HG02623 (cell line): ENCODE results near the gene LSM14A.
"Not testable (repeated sequence)": the region's sequence is repeated elsewhere in the genome, so short reads cannot be mapped to it uniquely, and the experiment has no call there.

Experiments
- ATAC-seq: cut with Tn5 transposase; IDR thresholded peaks from one replicate; pipeline ENCODE4 v1.9.1; 2021; ENCODE audit warnings: moderate library complexity; ENCODE audit not compliant: unreplicated experiment

LSM14A gene

DNA sequence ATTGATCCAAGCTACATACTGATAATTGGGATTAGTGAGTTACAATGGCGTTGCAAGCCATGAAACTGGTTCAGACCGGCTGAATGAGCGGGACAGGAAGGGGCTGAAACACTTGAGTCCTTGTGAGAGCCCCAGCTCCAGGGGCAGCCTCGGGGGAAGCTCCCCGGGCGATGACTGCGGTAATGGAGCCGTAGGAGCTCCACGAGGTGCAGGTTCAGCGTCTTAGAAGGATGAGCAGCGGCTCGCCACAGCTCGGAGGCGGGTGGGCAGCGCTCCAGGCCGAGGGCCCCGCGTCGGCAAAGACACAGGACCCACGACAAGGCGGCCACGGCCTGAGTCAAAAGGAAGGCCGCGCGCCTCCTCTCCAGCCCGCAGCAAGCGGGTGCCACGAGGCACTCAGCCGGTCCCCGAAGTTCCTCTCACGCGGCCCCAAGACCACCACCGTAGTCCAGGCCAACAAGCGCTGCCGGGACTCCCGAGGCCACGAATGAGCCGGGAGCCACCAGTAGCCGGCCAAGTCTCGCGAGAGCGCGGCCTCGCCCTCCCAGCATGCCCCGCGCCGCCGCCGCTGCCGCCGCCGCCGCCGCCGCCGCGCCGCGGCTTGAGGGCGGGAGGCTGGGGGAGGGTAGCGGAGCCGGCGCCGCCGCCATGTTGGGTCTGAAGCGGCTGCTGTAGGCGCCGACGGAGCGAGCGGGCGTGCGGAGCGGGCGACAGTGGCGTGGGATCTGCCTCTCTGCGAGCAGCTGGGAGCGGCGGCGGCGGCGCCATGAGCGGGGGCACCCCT is at the start of gene LSM14A:
Gene LSM14A (plus strand): TSS at position 628 of the 784 bp plus-strand sequence. CDS start 139 bp downstream, at position 767.
- ATAC-seq: peak; percentile 65

DNA sequence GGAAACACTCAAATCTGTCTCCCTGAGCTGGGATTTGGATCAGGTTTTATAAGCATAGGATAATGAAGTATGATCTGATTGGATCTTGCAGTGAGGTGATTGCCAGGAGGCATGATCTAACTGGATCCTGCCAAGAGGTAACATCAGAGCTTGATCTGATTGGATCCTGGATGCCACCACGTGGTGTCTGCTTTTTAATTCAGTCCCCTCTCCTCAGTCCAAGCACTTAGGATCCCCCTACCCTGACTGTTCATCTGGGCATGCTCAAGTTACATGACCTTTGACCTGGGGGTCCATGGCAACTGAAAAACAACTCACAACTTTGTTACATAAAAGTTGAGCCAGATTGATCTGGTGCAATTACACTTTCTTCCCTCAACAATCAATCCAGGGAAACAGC is 47.5 kb upstream of the LSM14A start:
- ATAC-seq: no peak

DNA sequence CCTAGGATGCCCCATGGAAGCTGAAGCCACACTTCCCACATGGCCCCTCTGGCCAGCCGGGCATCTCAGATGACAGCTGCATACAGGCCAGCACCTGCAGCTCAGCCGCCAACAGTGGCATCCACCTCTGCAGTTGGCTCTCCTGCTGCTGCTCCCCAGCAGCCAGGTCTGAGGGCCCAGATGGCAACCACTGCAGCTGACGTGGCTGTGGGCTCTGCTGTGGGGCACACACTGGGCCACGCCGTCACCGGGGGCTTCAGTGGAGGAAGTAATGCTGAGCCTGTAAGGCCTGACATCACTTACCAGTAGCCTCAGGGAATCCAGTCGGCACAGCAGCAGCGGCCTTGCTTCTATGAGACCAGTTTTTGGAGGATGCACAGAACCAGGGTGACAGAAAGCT is 45.3 kb upstream of the LSM14A start:
- no peak for ATAC-seq

DNA sequence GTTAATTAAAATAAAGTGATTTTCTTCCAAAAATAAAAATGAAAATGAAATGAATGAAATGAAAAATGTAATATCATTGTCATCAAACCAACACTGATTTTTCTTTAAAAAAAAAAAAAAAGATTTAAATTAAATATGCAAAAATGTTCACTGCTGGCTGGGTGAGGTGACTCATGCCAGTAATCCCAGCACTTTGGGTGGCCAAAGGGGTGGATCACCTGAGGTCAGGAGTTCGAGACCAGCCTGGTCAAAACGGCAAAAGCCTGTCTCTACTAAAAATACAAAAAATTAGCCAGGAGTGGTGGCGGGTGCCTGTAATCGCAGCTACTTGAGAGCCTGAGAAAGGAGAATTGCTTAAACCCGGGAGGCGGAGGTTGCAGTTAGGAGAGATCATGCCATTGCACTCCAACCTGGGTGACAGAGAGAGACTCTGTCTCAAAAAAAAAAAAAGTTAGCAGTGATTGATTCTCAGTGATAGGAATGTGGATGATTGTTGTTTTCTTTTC is 44.6 kb upstream of the LSM14A start:
- ATAC-seq: no peak

DNA sequence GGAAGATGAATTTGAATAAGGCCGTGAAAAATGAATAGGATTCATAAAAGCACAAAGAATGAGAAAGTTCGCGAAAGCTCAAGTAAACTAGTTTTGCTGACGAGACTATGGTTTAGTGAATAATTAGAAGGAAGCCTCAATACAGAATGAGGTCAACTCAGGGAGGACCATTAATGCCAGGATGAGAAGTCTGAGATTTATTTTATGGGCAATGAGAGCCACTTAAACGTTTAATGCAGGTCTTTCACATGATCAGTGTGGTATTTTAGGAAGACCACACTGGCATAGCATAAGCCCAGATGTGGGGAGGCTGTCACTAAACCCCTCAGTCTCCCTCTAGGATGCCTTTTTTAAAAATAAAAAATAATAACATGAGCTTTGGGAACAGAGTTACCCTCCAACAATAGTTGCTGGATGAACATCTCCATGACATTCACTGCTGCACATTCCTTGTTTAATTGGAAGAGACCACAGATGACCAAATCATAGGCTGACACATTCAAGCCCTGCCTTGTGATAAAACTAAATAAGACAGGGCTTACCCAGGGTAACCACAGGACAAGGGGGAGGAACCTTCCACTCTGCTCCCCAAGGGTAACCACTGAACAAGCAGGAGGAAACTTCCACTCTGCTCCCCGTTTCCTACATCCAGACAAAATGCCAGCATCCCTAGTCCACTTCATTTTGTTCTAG is 43.6 kb upstream of the LSM14A start:
- ATAC-seq: no peak

DNA sequence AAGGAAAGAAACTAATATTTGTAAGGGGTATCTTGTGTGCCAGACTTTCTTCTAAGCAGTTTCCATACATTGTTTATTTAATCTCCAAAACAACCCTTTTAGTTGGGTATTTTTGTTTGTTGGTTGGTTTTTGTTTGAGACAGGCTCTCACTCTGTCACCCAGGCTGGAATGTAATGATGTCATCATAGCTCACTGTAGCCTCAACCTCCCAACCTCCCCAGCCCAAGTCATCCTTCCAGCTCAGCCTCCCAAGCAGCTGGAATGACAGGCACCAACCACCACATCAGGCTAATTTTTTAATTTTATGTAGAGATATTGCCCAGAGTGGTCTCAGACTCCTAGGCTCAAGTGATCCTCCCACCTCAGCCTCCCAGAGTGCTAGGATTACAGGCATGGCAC is 41.2 kb upstream of the LSM14A start:
- ATAC-seq: no peak

DNA sequence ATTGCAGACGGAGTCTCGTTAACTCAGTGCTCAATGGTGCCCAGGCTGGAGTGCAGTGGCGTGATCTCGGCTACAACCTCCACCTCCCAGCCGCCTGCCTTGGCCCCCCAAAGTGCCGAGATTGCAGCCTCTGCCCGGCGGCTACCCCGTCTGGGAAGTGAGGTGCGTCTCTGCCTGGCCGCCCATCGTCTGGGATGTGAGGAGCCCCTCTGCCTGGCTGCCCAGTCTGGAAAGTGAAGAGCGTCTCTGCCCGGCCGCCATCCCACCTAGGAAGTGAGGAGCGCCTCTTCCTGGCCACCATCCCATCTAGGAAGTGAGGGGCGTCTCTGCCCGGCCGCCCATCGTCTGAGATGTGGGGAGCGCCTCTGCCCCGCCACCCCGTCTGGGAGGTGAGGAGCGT is 40.2 kb upstream of the LSM14A start:
- not testable (repeated sequence) for ATAC-seq

DNA sequence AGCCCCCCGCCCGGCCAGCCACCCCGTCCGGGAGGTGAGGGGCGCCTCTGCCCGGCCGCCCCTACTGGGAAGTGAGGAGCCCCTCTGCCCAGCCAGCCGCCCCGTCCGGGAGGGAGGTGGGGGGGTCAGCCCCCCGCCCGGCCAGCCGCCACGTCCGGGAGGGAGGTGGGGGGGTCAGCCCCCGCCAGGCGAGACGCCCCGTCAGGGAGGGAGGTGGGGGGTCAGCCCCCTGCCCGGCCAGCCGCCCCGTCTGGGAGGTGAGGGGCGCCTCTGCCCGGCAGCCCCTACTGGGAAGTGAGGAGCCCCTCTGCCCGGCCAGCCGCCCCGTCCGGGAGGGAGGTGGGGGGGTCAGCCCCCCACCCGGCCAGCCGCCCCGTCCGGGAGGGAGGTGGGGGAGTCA is 39.6 kb upstream of the LSM14A start:
- ATAC-seq: not testable (repeated sequence)

DNA sequence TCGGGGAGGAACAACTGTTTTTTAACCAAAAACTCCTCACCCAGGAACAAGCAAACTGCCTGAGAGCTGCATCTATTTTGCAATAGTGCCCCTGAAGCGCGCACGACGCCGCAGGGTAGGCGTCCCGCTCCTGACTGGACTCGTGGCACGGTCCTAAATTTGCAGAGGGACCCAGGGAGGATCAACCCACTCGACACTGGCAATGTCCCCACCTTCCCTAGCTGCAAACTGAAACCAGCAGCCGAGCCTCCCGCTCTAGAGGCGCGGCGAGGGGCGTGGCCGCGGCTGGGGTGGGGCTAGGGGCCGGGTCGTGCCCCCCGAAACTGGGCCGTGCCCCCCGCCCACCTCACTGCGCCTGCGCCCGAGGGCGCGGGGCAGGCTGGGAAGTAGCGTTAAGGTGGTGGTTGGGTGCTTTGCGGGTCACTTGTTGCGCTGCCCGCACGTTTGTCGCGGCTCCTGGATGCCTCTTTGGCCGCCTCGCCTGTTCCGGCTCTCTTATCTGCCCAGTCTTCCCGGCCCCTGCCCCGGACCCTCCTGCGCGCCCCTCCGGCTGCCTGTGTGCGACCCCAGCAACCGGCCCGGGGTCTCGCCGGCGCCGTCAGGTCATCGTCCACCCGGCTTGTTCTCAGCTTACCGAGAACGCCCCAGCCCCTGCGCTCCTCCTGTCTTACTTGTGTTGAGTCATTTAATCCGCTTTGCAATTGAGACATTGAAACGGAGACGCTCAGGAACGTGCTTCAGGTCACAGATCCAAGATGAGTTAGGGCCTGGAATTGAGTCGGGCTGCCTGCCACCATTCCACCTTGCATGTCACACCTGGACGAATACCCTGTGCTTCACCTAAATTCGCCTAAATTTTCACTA is 37.9 kb upstream of the LSM14A start:
- peak; percentile 92 for ATAC-seq

DNA sequence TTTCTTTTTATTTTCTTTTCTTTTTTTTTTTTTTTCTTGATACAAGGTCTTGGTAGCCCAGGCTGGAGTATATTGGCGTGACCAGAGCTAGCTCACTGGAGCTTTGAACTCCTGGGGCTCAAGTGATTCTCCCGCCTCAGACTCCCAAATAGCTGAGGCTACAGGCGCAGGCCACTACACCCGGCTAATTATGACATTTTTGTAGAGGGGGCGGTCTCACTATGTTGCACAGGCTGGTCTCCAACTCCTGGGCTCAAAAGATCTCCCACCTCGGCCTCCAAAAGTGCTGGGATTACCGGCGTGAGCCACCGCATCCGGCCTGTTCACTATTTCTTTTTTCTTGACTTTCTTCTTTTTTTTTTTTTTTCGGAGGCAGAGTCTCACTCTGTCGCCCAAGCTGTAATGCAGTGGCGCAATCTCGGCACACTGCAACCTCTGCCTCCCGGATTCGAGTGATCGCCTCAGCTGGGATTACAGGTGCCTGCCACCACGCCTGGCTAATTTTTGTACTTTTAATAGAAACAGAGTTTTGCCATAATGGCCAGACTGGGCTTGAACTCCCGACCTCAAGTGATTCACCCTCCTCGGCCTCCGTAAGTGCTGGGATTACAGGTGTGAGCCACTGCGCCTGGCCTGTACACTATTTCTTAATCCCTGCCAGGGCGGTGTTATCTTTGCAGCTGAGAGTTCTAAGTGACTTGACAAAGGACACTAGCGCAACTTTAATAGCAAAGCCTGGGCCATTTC is 37.1 kb upstream of the LSM14A start:
- no peak for ATAC-seq

DNA sequence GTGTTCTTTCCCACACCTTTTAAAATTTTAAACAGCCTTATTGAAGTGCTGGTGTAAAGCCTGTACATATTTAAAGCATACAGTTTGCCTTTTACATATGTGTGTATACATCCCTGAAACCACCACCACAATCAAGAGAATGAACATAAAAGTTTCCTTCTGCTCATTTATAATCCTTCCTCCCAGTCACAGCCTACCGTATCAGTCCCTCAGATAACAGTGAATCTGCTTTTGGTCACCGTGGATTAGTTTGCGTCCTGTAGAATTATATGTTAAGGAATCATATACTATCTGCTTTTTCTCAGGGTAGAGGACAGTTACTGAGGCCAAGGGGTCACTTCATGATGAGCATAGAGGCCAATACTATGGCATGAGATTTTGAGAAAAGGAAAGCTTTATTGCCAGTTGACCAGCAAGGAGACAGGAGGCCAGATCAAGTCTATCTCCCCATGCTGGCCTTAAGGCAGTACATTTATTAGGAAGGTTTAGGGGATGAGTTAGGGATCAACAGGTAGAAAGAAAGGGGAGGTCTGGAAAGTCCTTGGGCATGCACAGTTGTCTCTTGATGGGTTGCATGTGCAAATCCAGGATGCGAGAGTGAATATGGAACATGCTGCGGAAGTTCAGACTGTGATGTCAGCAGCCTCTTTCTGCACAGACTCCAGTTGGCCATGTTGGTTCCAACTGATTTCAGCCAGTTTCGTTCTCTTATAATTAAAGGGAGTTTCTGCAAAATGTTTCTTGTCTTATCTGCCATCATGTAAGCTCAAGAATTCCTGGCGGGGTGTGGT is 36.3 kb upstream of the LSM14A start:
- no peak for ATAC-seq

DNA sequence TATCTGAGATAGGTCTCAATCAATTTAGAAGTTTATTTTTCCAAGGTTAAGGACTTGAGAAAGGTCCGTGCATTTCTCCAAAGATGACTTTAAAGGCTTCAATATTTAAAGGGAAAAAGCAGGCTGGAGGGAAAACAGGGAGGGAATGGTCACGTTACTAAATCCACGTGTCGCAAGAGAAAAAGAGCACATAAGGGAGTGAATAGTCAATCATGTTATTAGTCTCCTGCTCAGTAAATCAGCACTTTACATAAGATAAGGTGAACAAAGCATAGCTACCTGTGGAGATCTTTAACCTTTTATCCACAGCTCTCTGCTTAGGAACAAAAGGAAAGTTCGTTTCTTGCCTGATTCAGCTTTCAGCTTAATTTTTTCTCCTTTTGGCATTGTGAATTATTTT is 31.3 kb upstream of the LSM14A start:
- no peak for ATAC-seq

DNA sequence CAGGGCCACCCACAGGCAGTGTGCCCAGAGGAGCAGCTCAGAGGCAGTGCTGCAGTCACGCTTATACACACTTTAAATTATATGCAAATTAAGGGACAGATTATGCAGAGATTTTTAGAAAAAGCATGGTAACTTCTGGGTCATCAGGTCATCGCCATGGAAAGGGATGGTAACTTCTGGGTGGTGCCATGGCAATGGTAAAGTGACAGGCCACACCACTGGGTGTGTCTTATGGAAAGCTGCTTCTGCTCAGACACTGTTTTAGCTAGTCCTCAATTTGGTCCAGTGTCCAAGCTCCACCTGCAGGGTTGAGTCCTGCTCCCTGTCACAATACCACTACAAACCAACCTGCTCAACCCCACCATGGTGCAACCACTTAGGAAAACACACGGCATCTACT is 29.9 kb upstream of the LSM14A start:
- ATAC-seq: no peak

DNA sequence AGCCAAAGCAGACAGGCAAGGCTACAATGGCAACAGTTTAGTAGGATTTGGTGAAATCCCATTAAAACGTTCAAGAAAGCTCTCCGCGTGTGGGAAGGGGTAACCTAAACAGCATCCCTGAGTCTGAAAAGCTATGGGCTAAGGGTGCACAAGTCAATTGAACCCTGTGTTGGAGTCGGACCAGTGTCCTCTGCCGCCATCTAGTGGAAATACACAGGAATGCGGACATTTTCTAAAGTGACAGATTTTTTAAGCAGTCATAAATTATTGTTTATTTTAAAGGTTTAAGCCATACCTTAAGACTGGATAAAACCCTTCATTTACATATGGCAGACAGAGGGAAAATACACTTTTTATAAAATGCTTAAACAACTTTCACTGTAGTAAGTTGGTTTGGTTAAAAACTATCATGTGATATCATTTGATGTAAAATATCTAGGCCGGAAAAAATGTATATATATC is 26.5 kb upstream of the LSM14A start:
- no peak for ATAC-seq

DNA sequence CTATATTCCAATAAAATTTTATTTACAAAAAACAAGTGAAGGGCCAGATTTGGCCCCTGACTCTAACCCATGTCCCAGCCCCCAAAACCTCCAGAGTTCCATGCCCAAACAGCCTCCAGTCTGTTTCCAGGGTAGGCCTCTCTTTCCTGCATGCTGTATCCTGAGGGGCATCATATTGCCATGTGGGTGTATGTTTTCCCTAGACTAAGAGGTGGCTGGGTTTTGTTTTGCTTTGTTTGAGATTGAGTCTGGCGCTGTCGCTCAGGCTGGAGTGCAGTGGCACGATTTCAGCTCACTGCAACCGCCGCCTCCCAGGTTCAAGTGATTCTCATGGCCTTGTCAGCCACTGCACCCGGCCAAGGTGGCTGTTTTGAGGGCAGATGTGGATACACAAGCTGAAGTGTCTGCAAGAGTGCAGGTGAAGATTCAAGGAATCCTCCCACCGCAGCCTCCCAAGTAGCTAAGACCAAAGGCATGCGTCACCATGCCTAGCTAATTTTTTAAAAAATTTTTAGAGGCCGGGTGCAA is 23.6 kb upstream of the LSM14A start:
- no peak for ATAC-seq

DNA sequence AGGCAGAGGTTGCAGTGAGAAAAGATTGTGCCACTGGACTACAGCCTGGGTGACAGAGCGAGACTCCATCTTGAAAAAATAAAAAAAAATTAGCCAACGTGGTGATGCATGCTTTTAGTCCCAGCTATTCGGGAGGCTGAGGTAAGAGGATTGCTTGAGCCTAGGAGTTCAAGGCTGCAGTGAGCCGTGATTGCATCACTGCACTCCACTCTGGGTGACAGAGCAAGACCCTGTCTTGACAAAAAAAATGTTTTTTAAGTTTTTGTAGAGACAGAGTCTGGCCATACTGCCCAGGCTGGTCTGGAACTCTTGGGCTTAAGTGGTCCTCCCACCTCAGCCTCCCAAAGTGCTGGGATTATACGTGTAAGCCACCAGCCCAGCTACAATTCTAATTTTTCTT is 22.4 kb upstream of the LSM14A start:
- ATAC-seq: no peak

DNA sequence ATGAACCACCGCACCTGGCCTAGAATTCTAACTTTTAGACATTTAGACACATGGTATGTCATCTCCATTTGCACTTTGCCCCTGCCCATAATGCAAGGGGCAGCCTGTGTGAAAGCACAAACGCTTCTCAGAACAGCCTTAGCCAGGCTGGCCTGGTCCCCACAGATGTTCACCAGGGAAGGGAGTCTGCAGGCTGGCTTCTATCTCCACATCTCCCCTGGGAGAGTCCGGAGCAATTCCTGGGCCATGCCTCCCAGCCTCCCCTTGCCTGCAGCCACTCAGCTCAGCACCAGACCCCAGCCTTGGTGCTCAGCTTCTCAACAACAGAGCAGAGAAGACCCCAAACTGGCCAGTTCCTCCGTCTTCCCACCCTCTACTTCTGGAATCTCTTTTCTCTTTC is 21.7 kb upstream of the LSM14A start:
- ATAC-seq: no peak

DNA sequence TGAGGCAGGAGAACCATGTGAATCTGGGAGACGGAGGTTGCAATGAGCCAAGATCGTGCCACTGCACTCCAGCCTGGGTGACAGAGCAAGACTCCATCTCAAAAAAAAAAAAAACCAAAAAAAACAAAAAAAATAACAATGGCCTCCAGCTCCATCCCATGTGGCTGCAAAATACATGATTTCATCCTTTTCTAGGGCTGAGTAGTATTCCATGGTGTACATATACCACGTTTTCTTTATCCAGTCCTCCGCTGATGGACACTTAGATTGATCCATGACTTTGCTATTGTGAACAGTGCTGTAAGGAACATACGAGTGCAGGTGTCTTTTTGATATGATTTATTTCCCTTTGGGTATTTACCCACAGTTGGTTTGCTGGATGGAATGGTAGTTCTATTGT is 20.9 kb upstream of the LSM14A start:
- ATAC-seq: no peak

DNA sequence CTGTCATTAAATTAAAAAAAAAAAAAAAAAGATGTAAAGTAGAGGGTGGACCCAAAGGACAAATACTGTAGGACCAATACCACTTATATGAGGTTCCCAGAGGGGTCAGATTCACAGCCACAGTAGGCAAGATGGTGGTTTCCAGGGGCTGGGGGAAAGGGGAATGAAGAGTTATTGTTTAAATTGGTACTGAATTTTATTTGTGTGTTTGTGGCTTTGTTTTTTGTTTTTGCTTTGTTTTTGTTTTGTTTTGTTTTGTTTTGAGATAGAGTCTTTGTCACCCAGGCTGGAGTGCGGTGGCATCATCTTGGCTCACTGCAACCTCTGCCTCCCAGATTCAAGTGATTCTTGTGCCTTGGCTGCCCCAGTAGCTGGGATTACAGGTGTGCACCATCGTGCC is 17.9 kb upstream of the LSM14A start:
- ATAC-seq: no peak

DNA sequence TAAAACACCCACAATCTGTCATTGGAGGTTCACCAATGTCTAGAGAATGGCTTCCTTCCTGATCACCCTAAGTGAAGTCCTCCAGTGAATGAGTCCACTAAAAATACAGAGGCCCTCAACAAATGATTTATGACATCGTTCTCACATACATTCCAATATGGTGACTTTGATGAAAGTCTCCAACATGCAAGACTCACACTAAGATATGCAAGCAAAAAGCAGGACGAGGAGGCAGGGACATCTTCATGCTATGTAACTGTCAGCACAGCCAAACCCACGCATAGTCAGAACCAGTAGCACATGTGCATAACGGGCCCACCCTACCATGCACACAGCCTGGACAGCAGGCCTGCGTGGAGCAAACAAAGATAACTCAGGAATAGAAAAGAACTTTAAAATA is 16.6 kb upstream of the LSM14A start:
- no peak for ATAC-seq
